H1 (cell line): ENCODE measurements around the gene GPC6. TPM values are rescaled to one million over a fixed set of nuclear protein-coding genes. Genes with fewer than 3 reads are reported as not detected.

Experiments
- CTCF ChIA-PET: fragments of 300-600 bp; sonication (Branson Sonifier 250); formaldehyde crosslinking; loops from one replicate; lab custom pipeline; 2021; ENCODE audit not compliant: partially characterized antibody; lab: Charles Lee
- POLR2A ChIA-PET: fragments of 300-600 bp; sonication (Branson Sonifier 250); formaldehyde crosslinking; loops from one replicate; lab custom pipeline; 2021; ENCODE audit warnings: inconsistent platforms; ENCODE audit not compliant: partially characterized antibody; lab: Charles Lee
- DNase-seq, 2 experiments: peaks; one replicate each; pipeline versions ENCODE4 v3.0.0 to v3.0.0-alpha.2; 2010 to 2022; ENCODE audit warnings: low spot score in 2 of 2, low read depth in 1 of 2, mixed read lengths in 1 of 2
- FAIRE-seq: peaks from 2 replicates; lab custom pipeline; 2011; peaks lifted over from hg19 to GRCh38; lab: Jason Lieb, UNC
- H2AFZ ChIP-seq: 2 replicates; pipeline ENCODE4 v1.8.1; 2012; ENCODE audit warnings: low read length, inconsistent platforms
- H2AK5ac ChIP-seq: 2 replicates; pipeline ENCODE4 v1.6.1; 2013; ENCODE audit warnings: low read depth, low read length
- H2BK120ac ChIP-seq: replicated peaks from 2 replicates; pipeline ENCODE3; 2013; ENCODE audit warnings: low read depth, low read length, inconsistent platforms
- H2BK12ac ChIP-seq: 2 replicates; pipeline ENCODE4 v1.6.1; 2013; ENCODE audit warnings: low read depth, low read length
- H2BK15ac ChIP-seq: 2 replicates; pipeline ENCODE4 v1.6.1; 2013; ENCODE audit warnings: low read length
- H2BK20ac ChIP-seq: 2 replicates; pipeline ENCODE4 v1.6.1; 2013; ENCODE audit warnings: low read length
- H2BK5ac ChIP-seq: 2 replicates; pipeline ENCODE4 v1.6.1; 2013; ENCODE audit warnings: low read depth, low read length
- H3K14ac ChIP-seq: 2 replicates; pipeline ENCODE4 v1.6.1; 2013; ENCODE audit warnings: inconsistent platforms; ENCODE audit not compliant: insufficient read length
- H3K18ac ChIP-seq: 2 replicates; pipeline ENCODE4 v1.6.1; 2013; ENCODE audit warnings: low read length; ENCODE audit errors: extremely low read depth
- H3K23ac ChIP-seq: 2 replicates; pipeline ENCODE4 v1.6.1; 2013; ENCODE audit warnings: inconsistent platforms; ENCODE audit not compliant: insufficient read length
- H3K23me2 ChIP-seq: 2 replicates; pipeline ENCODE4 v1.6.1; 2013; ENCODE audit warnings: low read depth, low read length
- H3K27ac ChIP-seq: 2 replicates; pipeline ENCODE4 v1.6.1; 2011; ENCODE audit warnings: low read depth, low read length, inconsistent platforms
- H3K27me3 ChIP-seq, 4 experiments: replicated peaks in 1 of 4; 1 replicate in 1 of 4; 2 replicates in 3 of 4; pipeline versions ENCODE4 v1.6.1 to v1.8.1; 2011 to 2013; ENCODE audit warnings: low read length in 3 of 4, mild to moderate bottlenecking in 3 of 4, inconsistent platforms in 2 of 4, mixed read lengths in 2 of 4, moderate library complexity in 1 of 4; ENCODE audit not compliant: control insufficient read depth in 3 of 4, insufficient read depth in 3 of 4; ENCODE audit errors: extremely low read depth in 1 of 4
- H3K36me3 ChIP-seq, 4 experiments: 2 replicates each; pipeline versions ENCODE4 v1.6.1 to v1.8.1; 2011 to 2013; ENCODE audit warnings: mild to moderate bottlenecking in 4 of 4, low read length in 3 of 4, moderate library complexity in 2 of 4, control low read depth in 1 of 4, inconsistent platforms in 1 of 4; ENCODE audit not compliant: insufficient read depth in 4 of 4, control insufficient read depth in 2 of 4
- H3K4ac ChIP-seq: replicated peaks from 2 replicates; pipeline ENCODE3; 2013; ENCODE audit warnings: low read length, low read depth, mixed read lengths, inconsistent platforms; ENCODE audit not compliant: insufficient read length
- H3K4me1 ChIP-seq, 4 experiments: replicated peaks in 1 of 4; 1 replicate in 1 of 4; 2 replicates in 3 of 4; pipeline versions ENCODE4 v1.6.1 to v1.8.1; 2011 to 2013; ENCODE audit warnings: low read length in 3 of 4, inconsistent platforms in 2 of 4, mixed read lengths in 1 of 4; ENCODE audit not compliant: insufficient read depth in 4 of 4, control insufficient read depth in 3 of 4
- H3K4me2 ChIP-seq, 2 experiments: 2 replicates each; pipeline versions ENCODE4 v1.6.1 to v1.8.1; 2011 to 2013; ENCODE audit warnings: low read depth in 2 of 2, low read length in 2 of 2, control low read depth in 1 of 2, inconsistent platforms in 1 of 2, mild to moderate bottlenecking in 1 of 2; ENCODE audit not compliant: insufficient read depth in 1 of 2
- H3K4me3 ChIP-seq, 4 experiments: fragments of 200-600, 300-600 bp in 1 of 4; sonication (generic), shearing (Covaris generic), sonication (Bioruptor Twin) in 1 of 4; 2 replicates each; pipeline versions ENCODE4 v1.5.1 to v1.8.1; 2011 to 2016; ENCODE audit warnings: low read length in 4 of 4, low read depth in 3 of 4, control low read depth in 2 of 4, inconsistent platforms in 2 of 4, mild to moderate bottlenecking in 2 of 4, mixed read lengths in 1 of 4, moderate library complexity in 1 of 4; ENCODE audit not compliant: insufficient read depth in 2 of 4; ENCODE audit errors: extremely low read depth in 1 of 4
- H3K56ac ChIP-seq: replicated peaks from 2 replicates; pipeline ENCODE3; 2013; ENCODE audit warnings: low read depth, mild to moderate bottlenecking, mixed read lengths, low read length, inconsistent platforms; ENCODE audit not compliant: insufficient read length
- H3K79me1 ChIP-seq: 2 replicates; pipeline ENCODE4 v1.6.1; 2013; ENCODE audit warnings: low read depth, low read length, control low read depth
- H3K79me2 ChIP-seq, 2 experiments: 2 replicates each; pipeline versions ENCODE4 v1.6.1 to v1.8.1; 2012 to 2013; ENCODE audit warnings: low read length in 2 of 2, mild to moderate bottlenecking in 2 of 2, inconsistent platforms in 1 of 2; ENCODE audit not compliant: insufficient read depth in 2 of 2, control insufficient read depth in 1 of 2
- H3K9ac ChIP-seq, 4 experiments: replicated peaks in 1 of 4; 1 replicate in 1 of 4; 2 replicates in 3 of 4; pipeline versions ENCODE4 v1.6.1 to v1.8.1; 2011 to 2013; ENCODE audit warnings: low read depth in 3 of 4, low read length in 3 of 4, control low read depth in 2 of 4, mild to moderate bottlenecking in 2 of 4, moderate library complexity in 2 of 4, inconsistent platforms in 1 of 4; ENCODE audit errors: extremely low read depth in 1 of 4
- H3K9me3 ChIP-seq, 2 experiments: 2 replicates each; pipeline versions ENCODE4 v1.6.1 to v1.8.1; 2012 to 2013; ENCODE audit warnings: mild to moderate bottlenecking in 2 of 2, moderate library complexity in 2 of 2, control low read depth in 1 of 2, inconsistent platforms in 1 of 2, low read depth in 1 of 2, low read length in 1 of 2, mixed read lengths in 1 of 2; ENCODE audit not compliant: insufficient read depth in 2 of 2
- H4K20me1 ChIP-seq, 2 experiments: replicated peaks in 1 of 2; 2 replicates each; pipeline versions ENCODE3 to v1.8.1; 2011 to 2013; ENCODE audit warnings: inconsistent platforms in 2 of 2, low read length in 2 of 2, mild to moderate bottlenecking in 1 of 2; ENCODE audit not compliant: insufficient read depth in 2 of 2, control insufficient read depth in 1 of 2
- H4K5ac ChIP-seq: 2 replicates; pipeline ENCODE4 v1.6.1; 2013; ENCODE audit warnings: low read length, low read depth, mixed read lengths, inconsistent platforms; ENCODE audit not compliant: insufficient read length
- H4K8ac ChIP-seq: 2 replicates; pipeline ENCODE4 v1.8.0; 2013; ENCODE audit warnings: mild to moderate bottlenecking, moderate library complexity, low read length, inconsistent platforms; ENCODE audit not compliant: insufficient read depth; ENCODE audit errors: extremely low read depth
- H4K91ac ChIP-seq: replicated peaks from 2 replicates; pipeline ENCODE3; 2013; ENCODE audit warnings: low read length, mixed read lengths, inconsistent platforms; ENCODE audit not compliant: insufficient read length
- BCL11A ChIP-seq, 2 experiments: IDR thresholded peaks; one replicate each; pipeline ENCODE4 v1.6.1; 2011; ENCODE audit warnings: low read depth in 2 of 2, low read length in 2 of 2, mild to moderate bottlenecking in 2 of 2
- GTF2F1 ChIP-seq: IDR thresholded peaks from 2 replicates; pipeline ENCODE4 v1.6.1; 2012; ENCODE audit warnings: low read depth, low read length, improper control_type of control experiment, borderline replicate concordance
- WGBS, 2 experiments: shearing (Covaris generic) in 1 of 2; methylation state at CpG; one replicate each; pipeline versions ENCODE4 v1.1.6 to v1.1.7; 2013 to 2015; ENCODE audit warnings: low lambda C conversion rate in 2 of 2, mixed read lengths in 2 of 2, inconsistent platforms in 1 of 2, low coverage in 1 of 2, missing lambda C conversion rate in 1 of 2; ENCODE audit not compliant: insufficient replicate concordance in 2 of 2, insufficient coverage in 1 of 2, insufficient read length in 1 of 2; ENCODE audit errors: extremely low coverage in 1 of 2, missing lambda C conversion rate in 1 of 2; 5-methylcytosine and 5-hydroxymethylcytosine counted together
- polyA plus RNA-seq, 7 experiments: library from polyadenylated mRNA; depleted of rRNA in 3 of 7; stranded (reverse) in 5 of 7; unstranded in 2 of 7; fragments of >200 nt in 5 of 7; fragments of 200-250 nt in 2 of 7; gene quantifications; 1 replicate in 5 of 7; 2 replicates in 1 of 7; 4 replicates in 1 of 7; pipeline versions ENCODE4 v1.2.1 to v1.2.3, GENCODE V29; 2011 to 2013; ENCODE audit warnings: missing spikeins in 2 of 7, mixed read lengths in 2 of 7
- total RNA-seq: library from RNA; stranded (reverse); fragmentation: NEBNext Ultra II Directional; extraction: Animal tissue kit (Norgen Biotek cat#: 25700); gene quantifications from 2 replicates; pipeline ENCODE4 v1.2.1, GENCODE V29; 2021

The GPC6 gene
- total and polyA plus RNA-seq, 2 of the 8 experiments (the other 6 are each of a cell fraction or from before 2014, with no cell fraction given): 5.4 to 12.0 TPM

DNA sequence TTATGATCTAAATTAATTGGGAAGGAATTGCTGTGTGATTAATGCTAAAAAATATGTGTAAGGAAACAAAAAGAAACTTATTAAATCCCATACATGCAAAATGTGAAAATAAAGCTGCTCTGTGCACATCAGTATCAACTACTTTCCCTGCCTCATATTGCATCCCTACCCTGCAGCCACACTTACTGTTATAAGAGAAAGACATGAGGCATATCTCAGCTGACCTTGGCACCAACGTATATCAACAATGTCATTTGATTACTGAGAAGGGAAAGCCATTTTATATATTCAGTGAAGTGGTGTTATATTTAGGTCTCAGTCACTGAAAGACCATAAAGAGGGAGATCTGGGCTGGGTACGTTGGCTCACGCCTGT, 585.1 kb downstream of the GPC6 start:
- no peak overlapping the region for H3K56ac ChIP-seq
- H3K4ac ChIP-seq: no peak overlapping the region
- WGBS, 2 experiments: 67% methylated on average over 2 of the region's 3 CpGs; no CpG with 5 or more reads in 1 of the 2 experiments
- no peak overlapping the region for H4K5ac ChIP-seq
- no peak overlapping the region for H2BK15ac ChIP-seq
- no peak overlapping the region for H3K9ac ChIP-seq
- H3K9me3 ChIP-seq: no peaks in the 10 kb centered on the region
- H4K91ac ChIP-seq: no peak overlapping the region
- H3K4me3 ChIP-seq: no peak overlapping the region
- peaks cover 0 to 8% (median 0%) of the 10 kb centered on the region in 4 experiments; a peak in 4 of 7 replicates for H3K4me1 ChIP-seq
- no peaks in the 10 kb centered on the region for H3K27me3 ChIP-seq
- H2BK12ac ChIP-seq: no peak overlapping the region
- no peak overlapping the region for H3K23ac ChIP-seq
- no peaks in the 10 kb centered on the region for H3K79me1 ChIP-seq
- no peaks in the 10 kb centered on the region for H4K20me1 ChIP-seq
- H3K14ac ChIP-seq: no peak overlapping the region
- H3K18ac ChIP-seq: no peak overlapping the region
- H3K27ac ChIP-seq: no peak overlapping the region
- FAIRE-seq: no peak
- H2BK5ac ChIP-seq: no peak overlapping the region
- no peak overlapping the region for H2AFZ ChIP-seq
- TF ChIP-seq GTF2F1: no peak
- TF ChIP-seq BCL11A (IDR thresholded peaks at IDR 0.05; ENCODE audit: low read depth in 2 of 2, low read length in 2 of 2): no peak
- TF ChIP-seq, all 59 proteins: peak for 0
- no peaks in the 10 kb centered on the region for H3K36me3 ChIP-seq
- H3K4me2 ChIP-seq: no peak overlapping the region
- H3K79me2 ChIP-seq: no peaks in the 10 kb centered on the region
- no peak overlapping the region for H2AK5ac ChIP-seq
- H2BK20ac ChIP-seq: no peak overlapping the region
- H2BK120ac ChIP-seq: no peak overlapping the region
- no peak for DNase-seq
- ChIA-PET CTCF (no interaction called here), POLR2A (no interaction called here)
- H4K8ac ChIP-seq: no peak overlapping the region
- no peaks in the 10 kb centered on the region for H3K23me2 ChIP-seq
